ENCODE data around the gene FCGR3A. TPM values are rescaled to one million over a fixed set of nuclear protein-coding genes. Genes with fewer than 3 reads are reported as not detected.
A peak's percentile ranks its signal among the peaks of the same experiment; 100 is the strongest.
"Not testable (repeated sequence)": the region's sequence is repeated elsewhere in the genome, so short reads cannot be mapped to it uniquely, and the experiment has no call there.

Gene FCGR3A
- total RNA-seq, 2 experiments from 2014 or later = not detected

DNA sequence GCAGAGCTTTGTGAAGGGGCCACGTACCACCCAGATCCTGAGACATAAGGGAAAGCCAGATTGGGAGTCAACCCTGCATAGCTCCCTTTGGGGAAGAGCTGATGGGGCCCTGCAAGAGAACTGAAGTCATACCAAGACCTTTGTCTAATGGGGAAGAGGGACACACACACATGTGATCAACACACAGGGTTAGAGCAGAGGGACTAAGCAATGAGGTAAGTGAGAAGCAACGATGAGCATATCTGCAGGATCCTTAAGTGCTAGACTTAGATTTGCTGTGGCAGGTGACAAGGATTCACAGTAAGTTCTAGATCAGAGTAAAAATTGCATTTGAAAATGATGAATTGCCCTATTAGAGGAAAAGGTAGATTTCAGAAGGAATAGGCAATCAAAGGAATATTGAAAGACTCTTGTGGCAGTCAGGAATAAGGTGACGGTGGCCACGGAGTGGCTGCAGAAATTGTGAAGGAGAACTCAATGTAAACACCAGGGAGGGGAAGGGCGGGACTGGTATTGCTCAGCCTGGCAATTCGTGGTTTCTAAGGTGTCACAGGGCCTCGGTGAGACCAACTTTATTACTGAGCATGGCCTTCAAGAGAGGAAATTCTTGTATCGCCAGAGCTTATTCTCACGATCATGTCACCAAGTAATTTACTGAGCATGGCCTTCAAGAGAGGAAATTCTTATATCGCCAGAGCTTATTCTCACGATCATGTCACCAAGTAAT lies 4.5 kb downstream of the FCGR3A start:
- DNase-seq (ENCODE audit: low spot score); H3K9me3 ChIP-seq (ENCODE audit: low read length); H3K4me2 ChIP-seq (ENCODE audit: low read length); CTCF ChIA-PET (ENCODE audit: unreplicated experiment); H3K36me3 ChIP-seq (ENCODE audit: insufficient read depth, low read length); BruUV-seq (replicated peaks); intact Hi-C loops (cut with micrococcal nuclease; ENCODE audit: unreplicated experiment); H3K79me2 ChIP-seq (ENCODE audit: insufficient read depth, low read depth, low read length); H4K20me1 ChIP-seq (ENCODE audit: insufficient read depth, low read length); H3K4me3 ChIP-seq (ENCODE audit: low read depth, low read length, poor library complexity, severe bottlenecking); H3K27ac ChIP-seq (ENCODE audit: low read depth, low read length, poor library complexity, severe bottlenecking); H2AFZ ChIP-seq (ENCODE audit: low read length); H3K9me2 ChIP-seq (ENCODE audit: insufficient read depth, low read length); POLR2A ChIA-PET; H3K4me1 ChIP-seq (ENCODE audit: insufficient read depth, low read length, poor library complexity, severe bottlenecking): not testable (repeated sequence)

DNA sequence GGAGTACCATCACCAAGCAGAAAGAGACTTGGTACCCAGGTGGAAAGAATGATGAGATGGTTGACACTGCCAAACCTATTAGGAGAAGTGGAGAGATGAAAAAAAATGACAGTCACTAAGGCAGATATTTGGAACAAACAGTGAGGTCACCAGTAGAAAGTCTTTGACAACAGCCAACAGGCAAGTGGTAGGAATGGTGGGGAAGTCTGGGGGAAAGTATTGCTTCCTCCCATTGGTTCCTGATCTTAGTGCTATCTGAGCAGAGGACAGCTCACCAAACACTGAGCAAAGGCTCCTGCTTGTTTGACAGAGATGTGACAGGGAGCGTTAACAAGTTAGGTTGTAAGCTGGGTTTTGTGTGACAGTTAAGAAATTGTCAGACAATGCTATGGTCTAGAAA lies 6.5 kb downstream of the FCGR3A start:
- H4K20me1 ChIP-seq (ENCODE audit: insufficient read depth, low read length); H3K4me3 ChIP-seq (ENCODE audit: low read depth, low read length, poor library complexity, severe bottlenecking); H3K79me2 ChIP-seq (ENCODE audit: insufficient read depth, low read depth, low read length); H3K36me3 ChIP-seq (ENCODE audit: insufficient read depth, low read length); BruUV-seq (replicated peaks); DNase-seq (ENCODE audit: low spot score); intact Hi-C loops (cut with micrococcal nuclease; ENCODE audit: unreplicated experiment); H3K9me3 ChIP-seq (ENCODE audit: low read length); H3K9me2 ChIP-seq (ENCODE audit: insufficient read depth, low read length); H3K4me2 ChIP-seq (ENCODE audit: low read length); H3K4me1 ChIP-seq (ENCODE audit: insufficient read depth, low read length, poor library complexity, severe bottlenecking); H3K27ac ChIP-seq (ENCODE audit: low read depth, low read length, poor library complexity, severe bottlenecking); CTCF ChIA-PET (ENCODE audit: unreplicated experiment); H2AFZ ChIP-seq (ENCODE audit: low read length): not testable (repeated sequence)
- POLR2A ChIA-PET = interaction anchor here (0.7 kb wide), 1 partner anchor 195 kb away, joined by 3 read pairs; no protein-coding TSS in a partner anchor

DNA sequence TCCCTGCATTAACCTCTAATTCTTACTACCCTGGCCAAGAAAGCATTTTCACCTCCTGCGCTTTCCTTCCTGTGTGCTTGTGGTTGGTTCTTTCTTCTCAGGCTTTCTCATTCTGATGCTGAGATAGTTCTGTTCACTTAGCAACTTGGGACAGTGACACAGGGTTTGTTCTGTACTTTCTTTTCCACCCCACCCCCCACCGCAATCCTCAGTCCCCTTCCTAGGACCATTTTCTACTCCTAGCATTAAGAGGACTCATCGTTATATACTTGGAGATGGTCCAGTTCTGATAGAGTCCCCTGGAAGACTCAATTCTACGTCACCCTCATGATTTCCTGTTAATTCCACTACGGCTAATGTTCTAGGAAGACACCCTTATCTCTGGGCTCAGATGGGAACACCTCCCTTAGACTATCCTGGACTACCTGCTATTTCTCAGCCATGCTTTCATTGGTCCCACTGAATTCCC lies 7.5 kb downstream of the FCGR3A start:
- H4K20me1 ChIP-seq (ENCODE audit: insufficient read depth, low read length); intact Hi-C loops (cut with micrococcal nuclease; ENCODE audit: unreplicated experiment); H3K4me2 ChIP-seq (ENCODE audit: low read length); H3K27ac ChIP-seq (ENCODE audit: low read depth, low read length, poor library complexity, severe bottlenecking); H3K4me1 ChIP-seq (ENCODE audit: insufficient read depth, low read length, poor library complexity, severe bottlenecking); H3K4me3 ChIP-seq (ENCODE audit: low read depth, low read length, poor library complexity, severe bottlenecking); H3K79me2 ChIP-seq (ENCODE audit: insufficient read depth, low read depth, low read length); CTCF ChIA-PET (ENCODE audit: unreplicated experiment); H2AFZ ChIP-seq (ENCODE audit: low read length); POLR2A ChIA-PET; H3K36me3 ChIP-seq (ENCODE audit: insufficient read depth, low read length); H3K9me2 ChIP-seq (ENCODE audit: insufficient read depth, low read length); H3K9me3 ChIP-seq (ENCODE audit: low read length); DNase-seq (ENCODE audit: low spot score); BruUV-seq (replicated peaks): not testable (repeated sequence)

DNA sequence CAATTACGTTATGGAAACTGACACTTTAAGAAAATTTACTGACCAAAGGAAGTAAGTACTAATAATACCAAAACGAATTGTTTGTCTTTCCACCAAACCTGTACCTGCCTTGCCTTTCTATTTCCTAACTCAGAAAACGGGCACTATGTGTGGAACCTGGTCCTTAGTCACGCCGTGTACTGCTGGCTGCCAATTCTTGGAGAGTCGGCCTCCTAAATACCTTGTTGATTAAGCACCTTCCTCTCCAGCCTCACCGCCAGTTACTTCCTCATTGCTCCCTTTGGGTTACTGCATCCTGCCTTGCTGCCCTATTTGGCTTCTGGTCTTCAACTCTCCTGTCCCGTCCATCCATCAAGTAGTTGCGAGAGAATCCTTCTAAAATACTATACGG lies 9.1 kb downstream of the FCGR3A start:
- intact Hi-C loops (cut with micrococcal nuclease; ENCODE audit: unreplicated experiment); H2AFZ ChIP-seq (ENCODE audit: low read length); DNase-seq (ENCODE audit: low spot score); H3K4me2 ChIP-seq (ENCODE audit: low read length); POLR2A ChIA-PET; CTCF ChIA-PET (ENCODE audit: unreplicated experiment); H3K27ac ChIP-seq (ENCODE audit: low read depth, low read length, poor library complexity, severe bottlenecking); BruUV-seq (replicated peaks); H3K36me3 ChIP-seq (ENCODE audit: insufficient read depth, low read length); H3K4me1 ChIP-seq (ENCODE audit: insufficient read depth, low read length, poor library complexity, severe bottlenecking); H3K4me3 ChIP-seq (ENCODE audit: low read depth, low read length, poor library complexity, severe bottlenecking); H3K9me2 ChIP-seq (ENCODE audit: insufficient read depth, low read length); H3K9me3 ChIP-seq (ENCODE audit: low read length); H4K20me1 ChIP-seq (ENCODE audit: insufficient read depth, low read length); H3K79me2 ChIP-seq (ENCODE audit: insufficient read depth, low read depth, low read length): not testable (repeated sequence)

DNA sequence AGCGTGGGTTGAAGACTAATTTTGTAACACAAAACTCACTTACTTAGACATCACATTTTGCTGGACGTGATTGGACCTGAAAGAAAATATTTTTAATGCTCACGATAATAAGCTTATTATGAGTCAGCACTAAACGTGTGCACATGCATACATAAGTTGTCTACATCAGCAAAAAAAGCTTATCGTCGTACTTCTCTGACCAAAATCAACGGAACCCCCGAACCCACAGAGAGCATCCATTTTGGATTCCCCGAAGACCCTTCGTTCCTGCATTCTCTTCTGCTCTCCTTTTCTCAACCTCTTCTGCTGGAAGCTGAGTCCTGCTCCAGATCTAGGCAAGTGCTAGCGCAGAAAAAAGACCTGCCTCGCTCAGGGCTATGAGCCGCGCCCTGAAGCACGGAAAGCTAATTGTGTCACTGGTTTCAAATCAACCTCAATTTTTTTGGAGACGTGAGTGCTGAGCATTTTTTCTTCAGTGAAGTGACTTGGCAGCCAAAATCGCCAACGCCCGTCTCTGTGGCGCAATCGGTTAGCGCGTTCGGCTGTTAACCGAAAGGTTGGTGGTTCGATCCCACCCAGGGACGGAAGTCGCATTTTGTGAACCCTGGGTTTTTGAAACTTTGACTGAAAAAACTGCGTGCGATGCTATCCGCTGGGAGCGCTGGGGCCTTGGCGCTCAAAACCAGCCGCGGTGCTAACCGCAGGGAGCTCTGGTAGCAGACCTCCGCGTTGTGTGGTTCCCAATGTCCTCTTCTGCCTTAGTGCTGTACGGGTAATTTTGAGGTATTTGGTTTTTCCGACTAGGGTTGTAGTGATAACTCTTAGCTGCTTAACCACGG lies 9.7 kb downstream of the FCGR3A start:
- intact Hi-C loops (cut with micrococcal nuclease; ENCODE audit: unreplicated experiment); H3K79me2 ChIP-seq (ENCODE audit: insufficient read depth, low read depth, low read length); H3K27ac ChIP-seq (ENCODE audit: low read depth, low read length, poor library complexity, severe bottlenecking); H4K20me1 ChIP-seq (ENCODE audit: insufficient read depth, low read length); H3K9me2 ChIP-seq (ENCODE audit: insufficient read depth, low read length); H2AFZ ChIP-seq (ENCODE audit: low read length); H3K4me1 ChIP-seq (ENCODE audit: insufficient read depth, low read length, poor library complexity, severe bottlenecking); CTCF ChIA-PET (ENCODE audit: unreplicated experiment); H3K9me3 ChIP-seq (ENCODE audit: low read length); H3K36me3 ChIP-seq (ENCODE audit: insufficient read depth, low read length); DNase-seq (ENCODE audit: low spot score); BruUV-seq (replicated peaks); H3K4me3 ChIP-seq (ENCODE audit: low read depth, low read length, poor library complexity, severe bottlenecking): not testable (repeated sequence)
- peak overlapping the region; percentile 26; the same call in 1 of the 2 replicates for H3K4me2 ChIP-seq (ENCODE audit: low read length)
- POLR2A ChIA-PET = interaction anchor here (0.6 kb wide), 1 partner anchor 234 kb away, joined by 3 read pairs; no protein-coding TSS in a partner anchor

DNA sequence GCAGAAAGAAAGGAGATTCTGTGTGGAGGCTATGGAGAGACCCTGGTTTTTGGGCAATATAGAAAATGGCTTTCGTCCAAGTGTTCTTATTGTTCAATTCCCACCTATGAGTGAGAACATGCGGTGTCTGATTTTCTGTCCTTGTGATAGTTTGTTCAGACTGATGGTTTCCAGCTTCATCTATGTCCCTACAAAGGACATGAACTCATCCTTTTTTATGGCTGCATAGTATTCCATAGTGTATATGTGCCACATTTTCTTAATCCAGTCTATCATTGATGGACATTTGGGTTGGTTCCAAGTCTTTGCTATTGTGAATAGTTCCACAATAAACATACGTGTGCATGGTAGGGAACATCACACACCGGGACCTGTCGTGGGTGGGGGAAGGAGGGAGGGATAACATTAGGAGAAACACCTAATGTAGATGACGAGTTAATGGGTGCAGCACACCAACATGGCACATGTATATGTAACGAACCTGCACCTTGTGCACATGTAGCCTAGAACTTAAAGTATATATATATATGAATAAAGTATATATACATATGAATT lies 10.6 kb downstream of the FCGR3A start:
- not testable (repeated sequence) for H3K27ac ChIP-seq (ENCODE audit: low read depth, low read length, poor library complexity, severe bottlenecking); H3K4me3 ChIP-seq (ENCODE audit: low read depth, low read length, poor library complexity, severe bottlenecking)

More for the DNA sequence above, 10.6 kb downstream of the FCGR3A start:
- H3K79me2 ChIP-seq (ENCODE audit: insufficient read depth, low read depth, low read length); BruUV-seq (replicated peaks); H3K4me2 ChIP-seq (ENCODE audit: low read length); CTCF ChIA-PET (ENCODE audit: unreplicated experiment); H2AFZ ChIP-seq (ENCODE audit: low read length); H3K9me2 ChIP-seq (ENCODE audit: insufficient read depth, low read length); POLR2A ChIA-PET; H3K36me3 ChIP-seq (ENCODE audit: insufficient read depth, low read length); H3K9me3 ChIP-seq (ENCODE audit: low read length); H4K20me1 ChIP-seq (ENCODE audit: insufficient read depth, low read length); DNase-seq (ENCODE audit: low spot score); intact Hi-C loops (cut with micrococcal nuclease; ENCODE audit: unreplicated experiment); H3K4me1 ChIP-seq (ENCODE audit: insufficient read depth, low read length, poor library complexity, severe bottlenecking): not testable (repeated sequence)

Data from OCI-LY7 (cell line).